SU-DHL-6 (cell line): Measurements from ENCODE around the gene PTPN13.

Experiments
- H2AFZ ChIP-seq: fragments of 200-600 bp; sonication (generic); 2 replicates; pipeline ENCODE4 v1.6.1; 2014; ENCODE audit warnings: low read depth, mild to moderate bottlenecking, moderate library complexity, mixed read lengths, antibody characterized with exemption, low read length; ENCODE audit not compliant: severe bottlenecking
- H3F3A ChIP-seq: fragments of 200-600 bp; shearing (Covaris generic); 2 replicates; pipeline ENCODE4 v1.6.0; 2016; ENCODE audit warnings: antibody characterized with exemption, mild to moderate bottlenecking; ENCODE audit not compliant: insufficient read depth
- H3K27ac ChIP-seq: fragments of 200-600 bp; sonication (generic); 2 replicates; pipeline ENCODE4 v1.5.1; 2016; ENCODE audit warnings: low read depth, mild to moderate bottlenecking, low read length, moderate library complexity, mixed read lengths
- H3K27me3 ChIP-seq: fragments of 200-600 bp; sonication (generic), shearing (Covaris generic); 2 replicates; pipeline ENCODE4 v1.6.0; 2014; ENCODE audit warnings: mild to moderate bottlenecking, low read length
- H3K36me3 ChIP-seq: fragments of 200-600 bp; sonication (generic); 2 replicates; pipeline ENCODE4 v1.6.1; 2014; ENCODE audit warnings: mild to moderate bottlenecking, low read length, mixed read lengths
- H3K4me2 ChIP-seq: fragments of 300-600, 200-600 bp; shearing (Covaris generic), sonication (generic); 2 replicates; pipeline ENCODE4 v1.6.0; 2014; ENCODE audit warnings: low read length, low read depth, mild to moderate bottlenecking; ENCODE audit not compliant: poor library complexity, severe bottlenecking
- H3K4me3 ChIP-seq: fragments of 200-600 bp; sonication (generic); 2 replicates; pipeline ENCODE4 v1.5.1; 2014; ENCODE audit warnings: antibody characterized with exemption, low read length, mild to moderate bottlenecking, mixed read lengths; ENCODE audit not compliant: insufficient read depth, poor library complexity, severe bottlenecking
- H3K79me2 ChIP-seq: fragments of 200-600 bp; sonication (generic); 2 replicates; pipeline ENCODE4 v1.6.1; 2014; ENCODE audit warnings: mild to moderate bottlenecking, low read length, moderate library complexity; ENCODE audit not compliant: insufficient read depth
- H3K9ac ChIP-seq: fragments of 200-600 bp; sonication (generic); 2 replicates; pipeline ENCODE4 v1.7.0; 2014; ENCODE audit warnings: mild to moderate bottlenecking, low read length
- H3K9me2 ChIP-seq: fragments of 200-600 bp; sonication (generic); replicated peaks from 2 replicates; pipeline ENCODE4 v1.6.1; 2014; ENCODE audit warnings: low read length; ENCODE audit not compliant: insufficient read depth
- H3K9me3 ChIP-seq: fragments of 200-600 bp; sonication (generic); 2 replicates; pipeline ENCODE4 v1.6.1; 2014; ENCODE audit warnings: low read length, mixed read lengths; ENCODE audit not compliant: insufficient read depth
- H4K20me1 ChIP-seq: fragments of 200-600 bp; sonication (generic); 2 replicates; pipeline ENCODE4 v1.6.1; 2014; ENCODE audit warnings: low read depth, mild to moderate bottlenecking, antibody characterized with exemption, low read length, moderate library complexity, mixed read lengths
- EZH2phosphoT487 ChIP-seq: fragments of 200-600 bp; sonication (generic), shearing (Covaris generic); conservative IDR thresholded peaks from 2 replicates; pipeline ENCODE4 v1.6.1; 2018; ENCODE audit warnings: mild to moderate bottlenecking, antibody characterized with exemption, low read length, moderate library complexity, mixed read lengths
- TF ChIP-seq, protein P1 (sequence below): fragments of 200-600 bp; sonication (generic); IDR thresholded peaks from one replicate; pipeline ENCODE4 v1.5.1; 2017; ENCODE audit warnings: antibody characterized with exemption, mild to moderate bottlenecking, low read length, moderate library complexity; ENCODE audit not compliant: insufficient read depth, poor library complexity, severe bottlenecking

Gene PTPN13

DNA sequence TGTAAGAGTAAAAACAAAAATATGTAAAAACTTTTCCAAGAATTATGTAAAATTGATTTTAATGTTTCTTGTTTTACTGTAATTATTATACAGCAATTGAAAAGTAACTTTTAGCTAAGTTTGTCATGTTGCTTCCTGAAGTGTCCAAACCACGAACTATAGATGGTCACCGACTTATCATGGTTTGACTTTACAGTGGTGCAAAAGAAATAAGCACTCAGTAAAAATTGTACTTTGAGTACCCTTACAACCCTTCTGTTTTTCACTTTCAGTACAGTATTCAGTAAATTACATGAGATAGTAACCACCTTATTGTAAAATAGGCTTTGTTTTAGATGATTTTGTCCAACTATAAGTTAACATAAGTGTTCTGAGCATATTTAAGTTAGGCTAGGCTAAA lies 161.3 kb downstream of the PTPN13 start:
- Histone ChIP-seq H3K27ac (no peak overlapping the region), H4K20me1 (no peaks in the 10 kb centered on the region), H3K4me2 (no peak overlapping the region), H3F3A (no peaks in the 10 kb centered on the region), H3K9me3 (no peaks in the 10 kb centered on the region), H3K79me2 (no peaks in the 10 kb centered on the region), H3K9ac (no peak overlapping the region), H3K9me2 (no peaks in the 10 kb centered on the region), H3K27me3 (no peaks in the 10 kb centered on the region), H2AFZ (no peak overlapping the region), H3K36me3 (no peaks in the 10 kb centered on the region), H3K4me3 (no peak overlapping the region)
- TF ChIP-seq EZH2phosphoT487: no peak
- TF ChIP-seq, protein P1, sequence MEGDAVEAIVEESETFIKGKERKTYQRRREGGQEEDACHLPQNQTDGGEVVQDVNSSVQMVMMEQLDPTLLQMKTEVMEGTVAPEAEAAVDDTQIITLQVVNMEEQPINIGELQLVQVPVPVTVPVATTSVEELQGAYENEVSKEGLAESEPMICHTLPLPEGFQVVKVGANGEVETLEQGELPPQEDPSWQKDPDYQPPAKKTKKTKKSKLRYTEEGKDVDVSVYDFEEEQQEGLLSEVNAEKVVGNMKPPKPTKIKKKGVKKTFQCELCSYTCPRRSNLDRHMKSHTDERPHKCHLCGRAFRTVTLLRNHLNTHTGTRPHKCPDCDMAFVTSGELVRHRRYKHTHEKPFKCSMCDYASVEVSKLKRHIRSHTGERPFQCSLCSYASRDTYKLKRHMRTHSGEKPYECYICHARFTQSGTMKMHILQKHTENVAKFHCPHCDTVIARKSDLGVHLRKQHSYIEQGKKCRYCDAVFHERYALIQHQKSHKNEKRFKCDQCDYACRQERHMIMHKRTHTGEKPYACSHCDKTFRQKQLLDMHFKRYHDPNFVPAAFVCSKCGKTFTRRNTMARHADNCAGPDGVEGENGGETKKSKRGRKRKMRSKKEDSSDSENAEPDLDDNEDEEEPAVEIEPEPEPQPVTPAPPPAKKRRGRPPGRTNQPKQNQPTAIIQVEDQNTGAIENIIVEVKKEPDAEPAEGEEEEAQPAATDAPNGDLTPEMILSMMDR: no peak

DNA sequence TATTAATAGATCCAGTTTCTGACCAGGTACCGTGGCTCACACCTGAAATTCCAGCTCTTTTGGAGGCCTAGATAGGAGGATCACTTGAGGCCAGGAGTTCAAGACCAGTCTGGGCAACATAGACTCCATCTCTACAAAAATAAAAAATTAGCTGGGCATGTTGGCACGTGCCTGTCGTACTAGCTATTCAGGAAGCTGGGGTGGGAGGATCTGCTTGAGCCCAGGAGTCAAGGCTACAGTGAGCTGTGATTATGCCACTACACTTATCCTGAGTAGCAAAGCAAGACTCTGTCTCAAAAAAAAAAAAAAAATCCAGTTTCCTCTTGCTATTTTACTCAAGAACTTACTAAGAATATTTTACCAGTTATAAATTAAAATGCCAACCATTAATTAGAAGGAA lies 163.4 kb downstream of the PTPN13 start:
- Histone ChIP-seq H3K36me3 (no peaks in the 10 kb centered on the region), H3K9me3 (no peaks in the 10 kb centered on the region), H4K20me1 (no peaks in the 10 kb centered on the region), H3K4me2 (no peak overlapping the region), H3K79me2 (no peaks in the 10 kb centered on the region), H3F3A (no peaks in the 10 kb centered on the region), H2AFZ (no peak overlapping the region), H3K9me2 (no peaks in the 10 kb centered on the region), H3K4me3 (no peak overlapping the region), H3K9ac (no peak overlapping the region), H3K27ac (no peak overlapping the region), H3K27me3 (no peaks in the 10 kb centered on the region)
- no peak for TF ChIP-seq EZH2phosphoT487
- TF ChIP-seq, protein P1: no peak

DNA sequence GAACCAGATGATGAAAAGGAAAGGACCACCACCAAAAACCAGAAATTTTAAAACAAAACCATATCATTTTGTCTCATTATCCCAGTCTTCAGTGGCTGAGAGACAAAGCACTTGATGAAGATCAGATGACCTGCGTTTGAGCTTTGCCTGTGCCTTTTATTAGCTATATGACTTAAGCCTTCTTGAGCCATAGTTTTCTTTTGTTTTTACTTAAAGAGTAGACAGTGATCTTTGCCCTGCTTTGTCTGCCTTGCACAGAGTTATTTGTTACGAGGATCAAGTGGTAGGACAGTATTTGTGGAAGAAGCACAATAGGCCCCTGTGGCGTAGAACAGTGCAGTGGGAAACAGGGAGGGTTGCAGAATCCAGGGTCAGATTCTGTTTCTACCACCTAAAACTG lies 165.2 kb downstream of the PTPN13 start:
- Histone ChIP-seq H3K79me2 (no peaks in the 10 kb centered on the region), H3K9ac (no peak overlapping the region), H3K4me2 (no peak overlapping the region)

More for the DNA sequence above, 165.2 kb downstream of the PTPN13 start:
- Histone ChIP-seq H2AFZ (no peak overlapping the region), H3K9me2 (no peaks in the 10 kb centered on the region), H3F3A (no peaks in the 10 kb centered on the region), H3K27me3 (no peaks in the 10 kb centered on the region), H3K4me3 (no peak overlapping the region), H3K9me3 (no peaks in the 10 kb centered on the region), H3K36me3 (no peaks in the 10 kb centered on the region), H4K20me1 (no peaks in the 10 kb centered on the region), H3K27ac (no peak overlapping the region)
- TF ChIP-seq, protein P1: no peak
- no peak for TF ChIP-seq EZH2phosphoT487
